GM21576 (cell line): ENCODE measurements around the gene GRK6.
"Not testable (repeated sequence)": the region's sequence is repeated elsewhere in the genome, so short reads cannot be mapped to it uniquely, and the experiment has no call there.

Experiments used
- ATAC-seq: cut with Tn5 transposase; IDR thresholded peaks from one replicate; pipeline ENCODE4 v1.9.1; 2021; ENCODE audit warnings: mild to moderate bottlenecking, moderate library complexity; ENCODE audit not compliant: unreplicated experiment

The GRK6 gene

GRCh38 chr5:177483042-177483441, 56.6 kb downstream of the GRK6 start:
- no peak for ATAC-seq

- no peak for ATAC-seq
These were observed 57.8 kb downstream of the GRK6 start for GRCh38 chr5:177483994-177484901.

- no peak for ATAC-seq
These were observed 58.5 kb downstream of the GRK6 start for GRCh38 chr5:177484902-177485549.

GRCh38 chr5:177485753-177486152, 59.3 kb downstream of the GRK6 start:
- ATAC-seq: not testable (repeated sequence)

GRCh38 chr5:177486256-177486655, 59.8 kb downstream of the GRK6 start:
- no peak for ATAC-seq

- ATAC-seq: no peak
These were observed 60.7 kb downstream of the GRK6 start for GRCh38 chr5:177487144-177487543.

GRCh38 chr5:177487975-177488374, 61.5 kb downstream of the GRK6 start:
- ATAC-seq: no peak

GRCh38 chr5:177489119-177489716, 62.7 kb downstream of the GRK6 start:
- ATAC-seq: no peak

GRCh38 chr5:177490311-177490991, 64.0 kb downstream of the GRK6 start:
- ATAC-seq: no peak

- no peak for ATAC-seq
These were observed 64.5 kb downstream of the GRK6 start for GRCh38 chr5:177490992-177491391.

- no peak for ATAC-seq
These were observed 65.0 kb downstream of the GRK6 start for GRCh38 chr5:177491429-177491945.

GRCh38 chr5:177491983-177492746, 65.7 kb downstream of the GRK6 start:
- ATAC-seq: no peak
